CMK (cell line): ENCODE data around the gene LARP1B.
"Not testable (repeated sequence)": the region's sequence is repeated elsewhere in the genome, so short reads cannot be mapped to it uniquely, and the experiment has no call there.

ENCODE experiments used
- DNase-seq: peaks from one replicate; pipeline ENCODE4 v3.0.0-alpha.2; 2010; ENCODE audit warnings: low read depth

Gene LARP1B

GRCh38 chr4:128135391-128135790 is 74.3 kb downstream of the LARP1B start:
- DNase-seq, result no peak

- no peak for DNase-seq
These were observed 80.8 kb downstream of the LARP1B start for GRCh38 chr4:128141866-128142265.

- no peak for DNase-seq
These were observed 84.6 kb downstream of the LARP1B start for GRCh38 chr4:128145727-128146126.

GRCh38 chr4:128153800-128154199 is 92.7 kb downstream of the LARP1B start:
- DNase-seq, result no peak

- peak; percentile 45 for DNase-seq
These were observed 94.2 kb downstream of the LARP1B start for GRCh38 chr4:128155231-128155855.

- DNase-seq, result no peak
These were observed 94.9 kb downstream of the LARP1B start for GRCh38 chr4:128155874-128156456.

- not testable (repeated sequence) for DNase-seq
These were observed 95.4 kb downstream of the LARP1B start for GRCh38 chr4:128156472-128156871.

GRCh38 chr4:128158894-128159293 is 97.8 kb downstream of the LARP1B start:
- no peak for DNase-seq

GRCh38 chr4:128159967-128160366 is 98.9 kb downstream of the LARP1B start:
- DNase-seq, result no peak

GRCh38 chr4:128161138-128161537 is 100.0 kb downstream of the LARP1B start:
- DNase-seq, result no peak

- DNase-seq, result no peak
These were observed 101.3 kb downstream of the LARP1B start for GRCh38 chr4:128162434-128162833.

- no peak for DNase-seq
These were observed 102.3 kb downstream of the LARP1B start for GRCh38 chr4:128163177-128164117.

GRCh38 chr4:128166982-128167381 is 105.9 kb downstream of the LARP1B start:
- no peak for DNase-seq

- DNase-seq, result no peak
These were observed 107.6 kb downstream of the LARP1B start for GRCh38 chr4:128168701-128169100.

GRCh38 chr4:128169245-128169644 is 108.1 kb downstream of the LARP1B start:
- DNase-seq, result no peak

GRCh38 chr4:128176643-128177042 is 115.5 kb downstream of the LARP1B start:
- DNase-seq, result no peak

- DNase-seq, result peak; percentile 8
These were observed 116.4 kb downstream of the LARP1B start for GRCh38 chr4:128177498-128177897.

- DNase-seq, result no peak
These were observed 125.5 kb downstream of the LARP1B start for GRCh38 chr4:128186623-128187022.

GRCh38 chr4:128191115-128191781 is 130.1 kb downstream of the LARP1B start:
- DNase-seq, result peak; percentile 30

- DNase-seq, result peak; percentile 5
These were observed 159.4 kb downstream of the LARP1B start for GRCh38 chr4:128220286-128221235.

- no peak for DNase-seq
These were observed 160.5 kb downstream of the LARP1B start for GRCh38 chr4:128221586-128221985.
